IPS DF 4.7 (cell line): Measurements from ENCODE around the gene SGCD.

ENCODE experiments used
- DNase-seq: peaks from one replicate; pipeline ENCODE4 v3.0.0-alpha.2; 2013; ENCODE audit warnings: low spot score; ENCODE audit errors: extremely low read depth

Gene SGCD

DNA sequence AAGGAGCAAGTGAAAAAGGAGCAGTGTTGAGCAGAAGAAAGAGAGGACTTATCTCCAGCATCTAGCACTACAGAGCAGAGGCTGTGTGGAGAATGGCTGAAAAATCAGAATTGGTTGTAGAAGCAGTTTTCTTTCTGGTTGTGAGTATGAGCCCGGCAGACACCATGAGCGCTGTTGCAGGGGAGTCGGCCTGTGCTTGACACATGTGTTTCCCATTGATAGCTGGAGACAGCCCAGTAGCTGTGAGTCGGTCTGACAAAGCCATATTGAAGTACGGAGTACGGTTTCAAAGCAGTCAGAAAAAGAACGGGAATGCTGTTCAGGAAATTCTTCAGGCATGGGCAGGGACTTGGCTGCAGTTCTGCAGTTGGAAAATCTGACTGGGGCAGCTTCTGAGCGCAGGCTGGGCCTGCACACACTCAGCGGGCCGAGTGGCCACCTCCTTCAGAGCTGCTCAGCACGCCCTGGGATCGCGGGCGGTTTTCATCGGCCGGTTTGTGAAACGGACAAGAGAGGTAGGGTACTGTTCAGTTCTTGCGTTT, at the start of gene SGCD:
Gene SGCD (plus strand): TSS at position 447 of the 542 bp plus-strand sequence.
- DNase-seq: no peak

DNA sequence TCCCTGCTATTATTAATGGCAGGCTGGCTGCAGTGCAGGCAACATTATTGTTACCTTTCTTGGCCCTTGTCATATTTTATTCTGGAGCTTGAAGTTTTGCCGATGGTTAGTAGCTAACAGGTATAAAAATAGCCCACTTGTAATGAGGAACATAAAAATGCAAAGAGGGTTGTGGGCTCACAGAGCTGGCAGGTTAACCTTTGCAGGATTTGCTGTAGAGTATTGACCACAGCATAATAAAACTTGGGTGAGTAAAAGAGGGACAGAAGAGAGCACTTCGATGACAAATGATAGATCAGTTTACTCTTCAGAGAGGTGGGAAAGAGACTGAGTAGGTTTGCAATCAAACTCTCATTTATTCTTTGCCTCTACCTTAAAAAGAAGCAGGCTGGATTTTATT, 49.7 kb upstream of the SGCD start:
- no peak for DNase-seq

DNA sequence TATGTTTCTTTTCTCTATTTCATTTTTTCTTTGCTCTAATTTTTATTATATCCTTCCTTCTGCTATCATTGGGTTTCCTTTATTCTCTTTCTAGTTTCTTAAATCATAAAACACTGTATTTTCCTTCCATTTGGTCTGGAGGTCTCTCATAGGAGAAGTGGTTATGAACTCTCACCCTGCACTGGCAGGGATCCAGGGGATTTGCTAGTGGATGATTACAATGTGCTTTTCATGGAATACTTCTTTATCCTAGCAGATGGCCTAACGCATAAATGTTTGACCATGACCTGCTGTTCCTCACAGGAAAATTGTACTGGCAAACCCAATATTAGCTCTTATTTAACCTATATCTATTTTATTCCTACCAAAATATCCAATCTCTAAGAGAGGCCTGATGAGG, 31.5 kb upstream of the SGCD start:
- DNase-seq: no peak

DNA sequence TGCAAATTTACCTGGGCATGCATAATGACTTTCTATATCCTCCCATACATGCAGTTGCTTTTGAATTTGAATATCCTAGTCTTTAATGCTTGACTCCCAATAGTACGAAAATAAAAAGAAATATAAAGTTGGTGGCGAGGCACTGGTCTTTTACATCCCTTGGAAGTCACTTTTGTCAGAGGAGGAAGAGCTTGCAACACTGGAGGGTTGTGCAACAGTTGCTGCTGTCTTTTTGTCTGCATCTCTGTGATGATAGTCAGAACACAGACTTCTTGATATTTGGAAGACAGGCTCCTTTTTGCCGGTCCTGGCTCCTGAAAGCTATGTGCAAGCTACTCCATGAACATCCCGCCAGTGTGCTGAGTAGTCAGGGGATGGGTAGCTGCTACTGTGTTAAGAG, 16.8 kb upstream of the SGCD start:
- DNase-seq: no peak

DNA sequence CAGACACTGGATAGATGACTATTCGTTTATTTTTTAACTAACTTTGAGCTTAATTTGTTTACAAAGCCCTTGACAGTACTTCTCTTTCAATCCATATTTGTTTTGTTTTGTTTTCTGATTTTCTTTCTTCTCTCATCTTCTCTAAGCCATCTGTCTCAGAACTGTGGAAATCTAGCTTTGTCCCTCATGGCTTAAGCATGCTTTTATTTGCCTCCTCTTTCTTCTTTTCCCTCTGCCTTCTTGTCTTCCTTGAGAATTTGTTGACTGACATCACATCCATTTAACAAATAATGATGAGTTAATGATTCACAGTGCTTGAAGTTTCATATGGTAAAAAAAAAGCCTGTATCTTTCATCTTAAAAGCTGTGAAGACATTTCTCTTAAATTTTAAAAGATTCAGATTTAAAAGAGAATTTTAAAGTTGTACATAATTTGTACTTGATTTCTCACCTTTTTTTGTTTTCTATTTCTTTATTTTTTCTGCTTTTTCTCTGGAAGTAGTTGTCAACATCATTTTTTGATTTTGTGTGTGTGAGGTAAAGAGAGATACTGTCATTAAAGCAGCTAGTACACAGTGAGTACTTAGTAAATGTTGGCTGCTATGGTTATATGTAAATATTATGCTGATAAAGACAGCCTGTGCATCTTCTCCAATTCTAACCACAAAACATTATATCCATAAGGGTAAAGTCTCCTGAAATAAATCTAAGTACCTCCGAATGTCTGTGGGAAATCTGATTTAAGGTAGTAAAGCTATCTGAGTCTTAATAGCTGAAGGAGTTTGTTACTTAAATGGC, 13.9 kb upstream of the SGCD start:
- no peak for DNase-seq

DNA sequence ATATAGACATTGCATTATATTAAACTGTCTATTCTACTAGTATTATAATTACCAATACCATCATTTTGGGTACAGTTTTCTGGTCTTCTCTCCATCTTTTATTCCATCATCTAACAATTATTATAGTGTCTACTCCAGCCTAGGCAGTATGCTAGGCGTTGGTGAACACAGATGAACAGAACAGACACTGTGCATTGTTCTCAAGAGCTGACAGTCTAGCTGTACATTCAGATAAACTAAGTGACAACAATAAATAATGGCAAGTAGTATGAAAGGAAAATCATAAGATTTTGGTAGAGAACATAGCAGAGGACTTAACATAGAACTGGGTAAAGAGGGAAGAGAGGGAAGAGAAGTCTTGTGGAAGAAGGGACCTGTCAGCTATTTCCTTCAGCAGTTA, 12.5 kb upstream of the SGCD start:
- no peak for DNase-seq

DNA sequence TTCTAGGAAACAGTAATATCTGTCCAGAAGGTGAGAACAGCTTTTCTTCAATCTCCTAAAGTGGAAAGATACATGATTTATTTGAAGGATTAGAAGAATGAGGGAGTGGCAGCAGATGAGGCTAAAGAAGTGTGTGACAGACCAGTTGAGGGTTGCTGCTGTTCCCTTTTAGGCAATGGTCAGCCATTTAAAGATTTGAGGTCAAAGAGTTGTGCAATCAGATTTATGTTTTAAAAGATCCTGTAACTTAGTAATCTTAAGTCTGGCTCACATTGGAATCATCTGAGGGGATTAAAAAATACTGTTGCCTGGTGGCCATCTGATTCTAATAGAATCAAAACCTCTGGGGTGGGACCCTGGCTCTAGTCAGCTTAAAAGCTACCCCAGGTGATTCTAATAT, 4.3 kb upstream of the SGCD start:
- no peak for DNase-seq

DNA sequence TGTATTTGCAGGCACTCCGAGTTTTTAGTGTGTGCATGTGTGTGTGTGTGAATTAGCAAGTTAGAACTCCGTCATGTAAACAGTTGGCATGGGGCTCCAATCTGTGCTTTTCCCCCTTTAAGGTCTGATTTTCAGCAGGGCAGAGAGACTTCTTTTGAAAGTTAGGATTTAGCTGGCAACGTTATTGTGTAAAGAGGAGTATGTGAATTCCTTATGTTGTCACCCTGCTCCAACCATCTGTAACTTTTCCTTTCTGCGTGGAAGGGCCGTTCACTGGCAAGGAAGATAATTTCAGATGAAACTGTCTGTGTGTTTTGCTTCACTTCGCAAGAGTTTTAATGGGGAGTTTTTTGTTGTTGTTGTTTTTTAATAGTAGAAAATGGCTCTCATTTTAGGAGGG, 332 bp downstream of the SGCD start:
- no peak for DNase-seq

DNA sequence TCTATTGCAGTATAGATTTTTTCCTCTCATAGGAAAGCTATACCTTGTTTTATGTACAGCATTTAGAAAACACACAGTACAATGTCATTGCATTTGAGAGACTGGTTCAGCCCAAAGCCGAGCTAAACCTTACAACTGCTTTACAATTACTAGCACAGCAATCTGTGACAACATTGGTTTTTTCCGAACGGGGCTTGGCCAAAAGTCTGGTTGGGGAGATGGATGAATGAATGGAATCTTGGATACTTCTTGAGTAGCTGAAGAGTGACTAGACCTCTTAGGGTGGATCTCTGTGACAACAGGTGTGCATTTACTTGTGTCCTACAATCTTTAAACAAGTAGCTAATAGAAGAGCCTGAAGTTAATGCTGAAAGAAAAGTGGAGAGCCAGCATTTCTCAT, 1.2 kb downstream of the SGCD start:
- no peak for DNase-seq

DNA sequence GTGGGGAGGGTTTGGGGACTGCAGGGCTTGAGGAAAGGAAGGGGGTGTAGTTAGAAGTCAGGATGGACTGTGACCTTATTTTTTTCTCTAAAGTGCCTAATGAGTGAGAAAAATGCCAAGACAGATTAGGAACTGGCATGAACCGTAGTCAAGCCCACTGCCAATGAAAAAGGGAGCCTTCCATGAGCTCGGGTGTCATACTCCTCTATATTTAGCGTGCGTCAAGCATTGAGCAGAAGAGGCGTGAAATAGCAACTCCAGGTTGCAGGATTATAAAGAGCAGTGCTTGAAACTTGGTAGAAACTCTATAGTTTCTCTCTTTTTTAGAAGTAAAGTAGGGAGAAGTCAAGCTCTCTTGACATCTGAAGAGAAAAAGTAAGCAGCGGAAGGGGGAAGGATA, 1.8 kb downstream of the SGCD start:
- no peak for DNase-seq

DNA sequence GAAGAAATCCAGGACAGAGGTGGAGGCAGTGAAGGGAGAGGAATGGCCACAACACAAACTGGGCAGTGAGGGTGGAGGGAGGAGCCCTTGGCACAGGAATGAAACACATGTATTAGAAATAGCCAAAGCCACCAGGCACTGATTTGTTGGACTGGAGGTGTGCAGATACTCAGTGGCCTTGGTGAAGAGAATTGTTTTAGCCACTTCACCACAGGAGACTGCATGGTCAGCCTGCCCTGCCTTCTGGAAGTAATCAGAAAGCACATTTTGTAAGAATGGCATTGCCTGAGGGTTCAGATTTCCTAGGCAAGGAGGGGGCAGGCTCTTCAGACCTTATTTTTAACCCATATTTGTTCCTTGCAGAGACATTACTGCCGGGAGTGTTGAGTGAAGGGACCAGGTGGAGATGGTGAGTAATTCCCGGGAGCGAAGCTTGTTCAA, 2.2 kb downstream of the SGCD start:
- no peak for DNase-seq

DNA sequence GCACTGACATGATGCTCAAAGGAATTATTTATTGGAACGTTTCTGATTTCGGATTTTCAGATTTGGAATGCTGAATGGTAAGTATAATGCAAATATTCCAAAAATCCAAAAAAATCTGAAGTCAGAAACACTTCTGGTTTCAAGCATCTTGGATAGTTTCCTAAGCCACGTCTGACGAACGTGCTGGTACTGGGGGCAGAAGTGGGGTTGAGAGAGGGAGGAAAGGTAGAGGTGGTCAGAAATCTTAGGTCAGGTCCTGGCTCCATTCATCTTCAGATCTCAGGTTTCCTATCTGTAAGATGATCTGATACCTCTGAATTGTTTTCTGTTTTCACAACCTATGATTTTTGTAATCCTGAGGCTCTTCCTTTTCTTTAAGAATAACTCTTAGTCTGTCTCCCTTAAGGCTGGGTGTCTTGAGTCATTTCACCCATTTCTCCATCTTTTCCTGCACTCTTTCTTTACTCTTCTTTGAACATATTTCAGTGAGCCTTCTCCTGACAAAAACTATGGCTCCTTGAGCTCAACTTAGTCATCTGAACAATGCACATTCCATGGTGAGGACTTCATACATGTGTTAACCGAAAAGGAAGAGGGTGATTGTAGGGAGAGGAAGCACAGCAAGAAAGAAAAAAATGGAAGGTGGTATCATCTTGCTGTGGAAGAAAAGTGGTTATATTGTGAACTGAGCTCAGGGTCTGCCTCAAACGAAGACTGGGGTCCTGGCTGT, 3.3 kb downstream of the SGCD start:
- no peak for DNase-seq

DNA sequence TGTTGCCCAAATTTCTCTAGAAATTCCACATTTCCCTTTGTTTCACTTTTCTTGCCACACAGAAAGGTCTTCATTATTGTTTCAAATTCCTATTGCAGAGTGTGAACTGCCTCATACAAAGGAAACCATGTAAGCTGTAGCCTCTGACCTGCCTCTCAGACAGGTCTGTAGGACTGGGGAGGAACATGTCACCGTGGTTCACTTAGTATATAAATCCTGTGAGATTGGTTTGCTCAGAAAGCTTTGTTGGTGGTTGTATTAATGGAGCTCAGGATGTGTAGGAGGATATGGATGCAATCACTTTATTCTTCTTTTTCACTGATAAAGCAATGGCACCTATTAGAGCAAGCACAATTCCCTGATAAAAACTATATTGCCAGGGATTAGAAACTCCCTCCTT, 4.2 kb downstream of the SGCD start:
- DNase-seq: no peak

DNA sequence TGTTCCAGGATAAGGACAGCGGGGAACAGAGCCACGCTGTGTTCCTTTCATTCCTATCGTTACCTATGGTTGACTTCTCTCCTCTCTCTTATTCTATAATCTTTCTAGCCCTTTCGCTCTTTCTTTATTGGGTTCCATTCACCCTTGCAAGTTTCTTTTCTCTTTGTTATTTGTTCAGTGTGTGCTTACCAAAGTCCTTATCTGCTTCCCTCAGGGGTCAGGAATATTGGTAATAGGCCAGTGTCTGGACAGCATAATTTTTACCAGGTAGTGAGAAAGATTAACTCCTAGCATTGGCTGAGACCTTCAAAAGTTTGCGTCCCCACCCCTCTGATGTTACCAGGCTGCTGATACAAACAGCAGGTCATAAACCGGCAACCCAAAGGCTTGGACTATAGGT, 4.9 kb downstream of the SGCD start:
- DNase-seq: no peak

DNA sequence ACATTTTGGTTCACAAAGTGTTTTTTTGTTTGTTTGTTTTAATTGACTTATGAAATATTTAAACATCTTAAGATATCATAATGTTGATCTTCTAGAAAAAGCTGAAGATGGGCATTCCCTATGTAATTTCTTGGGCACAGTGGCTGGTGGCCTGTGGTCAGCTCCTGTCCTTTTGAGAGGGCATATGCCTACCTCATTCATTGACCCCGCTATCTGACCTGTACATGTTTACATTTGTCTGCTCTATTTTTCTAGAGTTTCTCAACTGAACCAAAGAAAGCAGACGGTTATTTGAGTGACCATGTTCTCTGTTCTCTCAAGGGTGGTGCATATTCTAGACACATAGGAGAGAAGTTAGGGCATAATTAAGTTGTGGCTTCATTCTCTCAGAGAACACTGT, 5.3 kb downstream of the SGCD start:
- DNase-seq: no peak

DNA sequence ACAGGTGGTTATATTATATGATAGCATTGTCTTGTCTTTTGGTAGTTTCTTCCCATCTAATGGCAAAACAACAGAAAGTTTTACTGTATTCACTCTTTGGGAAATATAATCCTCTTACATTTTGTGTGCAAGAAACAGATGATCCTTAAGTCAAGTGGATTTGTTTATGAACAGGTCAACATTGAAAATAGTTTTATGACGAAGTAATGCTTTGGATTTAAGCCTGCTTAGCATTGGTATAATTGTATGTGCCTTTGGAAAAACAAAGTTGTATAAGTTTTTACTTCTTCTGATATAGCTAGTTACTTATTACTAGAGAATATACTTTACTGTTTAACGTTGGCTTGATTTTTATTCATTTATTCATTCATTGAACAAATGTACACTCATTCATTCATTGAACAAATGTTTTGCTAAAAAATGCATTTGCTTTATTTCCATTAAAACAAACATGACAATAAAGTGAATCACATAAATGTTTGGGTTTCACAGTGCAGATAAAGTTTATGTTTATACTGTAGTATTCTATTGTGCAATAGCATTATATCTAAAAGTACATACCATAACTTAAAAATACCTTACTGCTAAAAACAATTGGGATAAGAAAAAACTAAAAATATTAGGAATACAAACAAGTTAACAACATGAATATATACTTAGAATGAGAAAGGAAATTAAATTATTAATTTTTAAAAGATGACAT, 12.3 kb downstream of the SGCD start:
- DNase-seq: no peak

DNA sequence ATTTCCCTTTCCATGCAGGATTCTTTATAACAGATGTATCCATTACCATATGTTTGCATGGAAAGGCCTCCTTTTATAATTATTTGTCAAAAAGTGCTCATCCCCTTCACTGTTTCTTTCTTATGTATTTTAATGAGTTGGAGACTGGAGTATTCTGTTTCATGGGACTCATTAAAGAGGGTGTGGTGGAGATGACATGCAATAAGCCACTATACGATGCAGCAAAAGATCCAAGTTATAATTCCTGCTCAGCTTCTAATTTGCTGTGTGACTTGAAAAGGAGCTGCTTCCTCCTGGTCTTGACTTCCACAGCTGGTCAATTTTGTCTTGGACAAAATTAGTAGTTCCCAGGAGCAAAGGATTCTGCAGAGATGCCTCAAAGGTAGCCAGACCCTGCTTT, 13.9 kb downstream of the SGCD start:
- DNase-seq: no peak

DNA sequence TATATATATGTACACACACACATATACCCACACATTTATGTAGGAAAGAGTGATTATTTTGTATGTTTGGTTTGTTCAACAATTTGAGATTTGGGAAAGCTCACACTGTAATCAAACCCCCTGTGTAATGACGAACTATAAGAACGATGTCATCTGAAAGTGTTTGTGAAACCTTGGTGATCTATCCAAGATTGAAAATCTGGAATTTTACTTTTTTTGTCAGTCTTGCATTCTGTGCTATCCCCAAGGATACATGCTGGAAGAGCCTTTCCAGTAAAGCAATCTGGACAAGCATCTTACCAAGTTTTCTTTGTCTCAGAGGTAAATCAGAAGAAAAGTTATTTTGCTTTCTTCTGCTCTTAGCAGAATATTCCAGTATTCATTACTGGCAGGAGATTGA, 23.3 kb downstream of the SGCD start:
- no peak for DNase-seq

DNA sequence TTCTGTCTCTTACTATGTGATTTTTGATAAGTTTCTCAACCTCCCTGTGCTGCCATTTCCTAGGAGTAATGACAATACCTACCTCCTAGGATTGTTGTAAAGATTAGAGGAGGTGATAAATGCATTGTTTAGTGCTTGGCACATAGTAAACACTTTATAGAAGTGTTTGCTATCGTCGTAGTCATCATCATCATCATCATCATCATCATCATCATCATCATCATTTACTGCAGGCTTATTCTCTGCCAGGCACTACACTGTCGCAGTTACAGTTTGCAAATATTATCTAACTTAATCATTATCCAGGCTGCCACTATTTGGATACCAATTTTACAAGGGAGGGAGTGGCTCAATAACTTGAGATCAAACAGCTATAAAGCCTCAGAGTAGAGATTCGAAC, 24.5 kb downstream of the SGCD start:
- no peak for DNase-seq

DNA sequence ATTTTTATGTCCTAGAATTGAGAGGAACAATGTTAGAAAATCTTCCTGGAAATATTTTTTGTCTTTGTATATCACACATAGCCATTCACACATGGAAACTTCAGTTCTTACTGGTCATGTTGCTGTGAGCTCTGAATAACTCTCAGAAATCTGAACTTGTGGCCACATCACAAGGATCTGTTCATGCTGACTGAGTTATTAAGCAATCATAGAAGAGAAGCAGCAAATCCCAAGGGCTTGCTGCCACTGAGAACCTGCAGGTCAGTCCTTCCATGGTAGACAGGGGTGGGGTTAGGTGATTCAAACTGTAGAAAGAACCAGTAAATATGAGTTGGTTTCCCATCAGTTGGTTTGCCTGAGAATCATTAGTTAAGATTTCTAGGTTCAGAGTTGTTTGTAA, 27.6 kb downstream of the SGCD start:
- no peak for DNase-seq

DNA sequence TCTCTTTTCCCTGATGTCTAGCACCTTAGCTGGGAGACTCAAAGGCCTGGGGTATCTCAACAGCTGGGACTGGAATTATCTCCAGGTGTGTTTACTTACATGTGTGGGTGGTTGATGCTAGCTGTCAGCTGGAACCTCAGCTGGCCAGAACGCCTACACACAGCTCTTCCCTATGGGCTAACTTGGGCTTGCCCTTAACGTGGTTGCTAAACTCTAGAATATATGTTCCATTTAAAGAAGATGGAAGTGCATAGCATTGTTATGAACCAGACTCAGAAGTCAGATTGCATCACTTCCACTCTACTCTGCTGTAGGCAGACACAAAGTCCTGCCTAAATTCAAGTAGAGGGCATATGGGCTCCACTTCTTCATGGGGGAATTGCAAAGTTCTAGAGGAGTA, 29.3 kb downstream of the SGCD start:
- DNase-seq: no peak

DNA sequence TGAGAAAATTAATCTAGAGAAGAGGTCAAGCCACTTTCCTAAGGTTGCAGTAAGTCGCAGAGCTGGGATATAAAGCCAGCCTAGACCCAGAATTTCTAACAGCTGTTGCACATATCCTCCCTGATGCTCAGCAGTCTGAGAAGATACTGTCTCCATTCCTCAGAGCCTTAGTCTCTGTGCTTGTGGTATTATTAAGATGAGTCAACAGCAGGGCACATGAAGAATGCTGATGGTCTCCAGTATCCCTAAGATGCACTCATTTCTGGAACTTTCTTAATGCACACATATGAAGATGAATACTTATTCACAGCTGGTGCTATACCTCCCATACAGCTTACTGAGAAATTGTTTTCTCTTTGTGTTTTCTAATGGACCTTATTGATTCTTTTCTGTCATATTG, 32.5 kb downstream of the SGCD start:
- no peak for DNase-seq
